ENCODE results near the gene CTXN2.

The CTXN2 gene

GRCh38 chr15:48230498-48230897 lies 39.0 kb downstream of the CTXN2 start:
- TF ChIP-seq CTCF (conservative IDR thresholded peaks at IDR 0.05; ENCODE audit: low read depth) = no peak
- ChIA-PET POLR2A (ENCODE audit: low non-redundant PET) (no interaction called here), CTCF (interaction anchor here (0.6 kb wide), 1 partner anchor 10 kb away, joined by 5 read pairs; no protein-coding TSS in a partner anchor)
- H3K27ac ChIP-seq = no peak overlapping the region
- no peak for DNase-seq (ENCODE audit: low spot score)

GRCh38 chr15:48233246-48233645 lies 41.8 kb downstream of the CTXN2 start:
- no peak for TF ChIP-seq CTCF (conservative IDR thresholded peaks at IDR 0.05; ENCODE audit: low read depth)
- CTCF ChIA-PET = no interaction called here

DNA sequence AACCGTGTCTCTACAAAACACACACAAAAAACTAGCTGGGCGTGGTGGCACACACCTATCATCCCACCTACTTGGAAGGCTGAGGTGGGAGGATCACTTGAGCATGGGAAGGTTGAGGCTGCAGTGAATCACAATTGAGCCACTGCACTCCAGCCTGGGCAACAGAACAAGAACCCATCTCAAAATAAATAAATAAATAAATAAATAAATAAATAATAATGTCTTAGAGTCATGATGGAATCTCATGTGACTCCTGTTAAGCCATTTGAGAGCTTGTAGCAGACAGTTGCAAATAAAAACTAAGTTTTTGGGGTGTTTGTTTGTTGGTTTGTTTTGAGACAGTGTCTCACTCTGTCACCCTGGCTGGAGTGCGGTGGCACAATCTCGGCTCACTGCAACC lies 47.9 kb downstream of the CTXN2 start:
- CTCF ChIA-PET = interaction anchor here (0.8 kb wide), 1 partner anchor 18 kb away, joined by 3 read pairs; no protein-coding TSS in a partner anchor
- POLR2A ChIA-PET (ENCODE audit: low non-redundant PET) = no interaction called here
- no peak overlapping the region for H3K27ac ChIP-seq
- no peak for TF ChIP-seq CTCF (conservative IDR thresholded peaks at IDR 0.05; ENCODE audit: low read depth)
- DNase-seq (ENCODE audit: low spot score) = no peak

More at GRCh38 chr15:48233246-48233645, 41.8 kb downstream of the CTXN2 start:
- H3K27ac ChIP-seq = no peak overlapping the region
- POLR2A ChIA-PET (ENCODE audit: low non-redundant PET) = no interaction called here
- DNase-seq (ENCODE audit: low spot score) = no peak

GRCh38 chr15:48242015-48242414 lies 50.5 kb downstream of the CTXN2 start:
- H3K27ac ChIP-seq = no peak overlapping the region
- no peak for DNase-seq (ENCODE audit: low spot score)
- ChIA-PET CTCF (interaction anchor here (0.6 to 1.1 kb wide), 2 partner anchors 130 to 988 kb away, joined by 3 to 5 read pairs; no protein-coding TSS in a partner anchor), POLR2A (ENCODE audit: low non-redundant PET) (no interaction called here)
- no peak for TF ChIP-seq CTCF (conservative IDR thresholded peaks at IDR 0.05; ENCODE audit: low read depth)

DNA sequence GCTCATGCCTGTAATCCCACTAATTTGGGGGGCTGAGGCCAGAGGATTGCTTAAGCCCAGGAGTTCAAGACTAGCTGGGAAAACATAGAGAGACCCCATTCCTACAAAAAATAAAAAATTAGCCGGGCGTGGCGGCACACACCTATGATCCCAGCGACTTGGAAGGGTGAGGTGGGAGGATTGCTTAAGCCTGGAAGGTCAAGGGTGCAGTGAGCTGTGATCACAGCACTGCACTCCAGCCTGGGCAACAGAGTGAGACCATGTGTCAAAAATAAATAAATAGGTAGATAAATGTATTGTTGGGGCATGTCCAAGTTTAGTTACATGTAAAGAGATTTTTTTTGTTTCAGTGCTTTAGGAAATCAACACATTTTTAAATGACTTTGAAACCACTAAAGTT lies 51.1 kb downstream of the CTXN2 start:
- ChIA-PET CTCF (interaction anchor here (0.6 kb wide), 1 partner anchor 989 kb away, joined by 3 read pairs; no protein-coding TSS in a partner anchor), POLR2A (ENCODE audit: low non-redundant PET) (no interaction called here)
- TF ChIP-seq CTCF (conservative IDR thresholded peaks at IDR 0.05; ENCODE audit: low read depth) = no peak
- no peak overlapping the region for H3K27ac ChIP-seq
- DNase-seq (ENCODE audit: low spot score) = no peak

GRCh38 chr15:48244921-48245320 lies 53.5 kb downstream of the CTXN2 start:
- DNase-seq (ENCODE audit: low spot score) = peak; percentile 38
- no peak overlapping the region for H3K27ac ChIP-seq
- no peak for TF ChIP-seq CTCF (conservative IDR thresholded peaks at IDR 0.05; ENCODE audit: low read depth)
- CTCF ChIA-PET = no interaction called here
- POLR2A ChIA-PET (ENCODE audit: low non-redundant PET) = no interaction called here

GRCh38 chr15:48248414-48248813 lies 56.9 kb downstream of the CTXN2 start:
- POLR2A ChIA-PET (ENCODE audit: low non-redundant PET) = no interaction called here
- TF ChIP-seq CTCF (conservative IDR thresholded peaks at IDR 0.05; ENCODE audit: low read depth) = no peak
- H3K27ac ChIP-seq = no peak overlapping the region
- CTCF ChIA-PET = no interaction called here
- no peak for DNase-seq (ENCODE audit: low spot score)
